Endothelial cell of umbilical vein (primary cell): ENCODE results near the gene DHRS9. TPM values are rescaled to one million over a fixed set of nuclear protein-coding genes. Genes with fewer than 3 reads are reported as not detected.

ENCODE experiments used
- BruUV-seq: library from RNA; stranded (reverse); fragments of 400-500 nt; replicated peaks from 2 replicates; lab custom pipeline; 2021; lab: Mats Ljungman, UMichigan
- CTCF ChIA-PET: fragments of 300-600, 350-600 bp; sonication (Branson Sonifier 250); formaldehyde crosslinking; loops from one replicate; lab custom pipeline; 2021; ENCODE audit warnings: antibody characterized with exemption, inconsistent platforms; lab: Charles Lee
- POLR2A ChIA-PET: fragments of 300-600, 350-600 bp; sonication (Branson Sonifier 250); formaldehyde crosslinking; loops from one replicate; lab custom pipeline; 2021; ENCODE audit warnings: antibody characterized with exemption, inconsistent platforms; lab: Charles Lee
- DNase-seq: peaks from one replicate; pipeline ENCODE4 v3.0.0-alpha.2; 2011; ENCODE audit warnings: low read depth, low spot score
- FAIRE-seq: peaks from 2 replicates; lab custom pipeline; 2011; peaks lifted over from hg19 to GRCh38; lab: Jason Lieb, UNC
- H2AFZ ChIP-seq: 2 replicates; pipeline ENCODE4 v1.6.0; 2012; ENCODE audit warnings: low read depth, low read length, control low read depth, inconsistent platforms
- H3K27ac ChIP-seq: 2 replicates; pipeline ENCODE4 v1.5.1; 2011; ENCODE audit warnings: low read depth, mild to moderate bottlenecking, control low read depth, low read length, moderate library complexity; ENCODE audit not compliant: insufficient read depth
- H3K27me3 ChIP-seq, 2 experiments: 2 replicates each; pipeline versions ENCODE4 v1.6.0 to v1.6.1; 2011; ENCODE audit warnings: low read length in 2 of 2, mixed read lengths in 1 of 2; ENCODE audit not compliant: control insufficient read depth in 2 of 2, insufficient read depth in 2 of 2
- H3K36me3 ChIP-seq, 2 experiments: 2 replicates in 1 of 2; 3 replicates in 1 of 2; pipeline ENCODE4 v1.5.1; 2011; ENCODE audit warnings: low read length in 2 of 2, mild to moderate bottlenecking in 1 of 2, moderate library complexity in 1 of 2; ENCODE audit not compliant: control insufficient read depth in 2 of 2, insufficient read depth in 2 of 2; ENCODE audit errors: extremely low read depth in 1 of 2
- H3K4me1 ChIP-seq: 3 replicates; pipeline ENCODE4 v1.5.1; 2011; ENCODE audit warnings: mild to moderate bottlenecking, low read length; ENCODE audit not compliant: control insufficient read depth, insufficient read depth; ENCODE audit errors: extremely low read depth
- H3K4me2 ChIP-seq: 2 replicates; pipeline ENCODE4 v1.6.1; 2011; ENCODE audit warnings: low read length, control low read depth, mixed read lengths; ENCODE audit not compliant: insufficient read depth
- H3K4me3 ChIP-seq, 3 experiments: fragments of 200-600 bp in 1 of 3; sonication (generic), shearing (Covaris generic) in 1 of 3; replicated peaks in 1 of 3; 2 replicates each; pipeline ENCODE4 v1.5.1; 2011 to 2016; ENCODE audit warnings: control low read depth in 3 of 3, low read length in 3 of 3, mild to moderate bottlenecking in 2 of 3, inconsistent platforms in 1 of 3, low read depth in 1 of 3, moderate library complexity in 1 of 3; ENCODE audit not compliant: insufficient read depth in 1 of 3
- H3K79me2 ChIP-seq: 2 replicates; pipeline ENCODE4 v1.6.0; 2012; ENCODE audit warnings: low read length, inconsistent platforms; ENCODE audit not compliant: control insufficient read depth, insufficient read depth
- H3K9ac ChIP-seq: replicated peaks from 2 replicates; pipeline ENCODE3; 2011; ENCODE audit warnings: low read length, control low read depth; ENCODE audit not compliant: insufficient read depth; ENCODE audit errors: extremely low read depth
- H3K9me1 ChIP-seq: replicated peaks from 3 replicates; pipeline ENCODE4 v1.6.0; 2011; ENCODE audit warnings: mild to moderate bottlenecking, low read length; ENCODE audit not compliant: control insufficient read depth, insufficient read depth; ENCODE audit errors: extremely low read depth
- H3K9me3 ChIP-seq: replicated peaks from 2 replicates; pipeline ENCODE4 v1.5.1; 2012; ENCODE audit warnings: low read length, inconsistent platforms; ENCODE audit not compliant: control insufficient read depth, insufficient read depth
- H4K20me1 ChIP-seq: replicated peaks from 2 replicates; pipeline ENCODE3; 2011; ENCODE audit warnings: mild to moderate bottlenecking, low read length; ENCODE audit not compliant: control insufficient read depth, insufficient read depth; ENCODE audit errors: extremely low read depth
- EZH2 ChIP-seq: IDR thresholded peaks from 2 replicates; pipeline ENCODE4 v1.6.1; 2012; ENCODE audit warnings: borderline replicate concordance, low read depth, mild to moderate bottlenecking, moderate library complexity, low read length, inconsistent platforms; ENCODE audit not compliant: severe bottlenecking
- FOS ChIP-seq: IDR thresholded peaks from 2 replicates; pipeline ENCODE4 v1.6.1; 2011; ENCODE audit warnings: mild to moderate bottlenecking, low read length, moderate library complexity, borderline replicate concordance; ENCODE audit not compliant: insufficient read depth
- GATA2 ChIP-seq: IDR thresholded peaks from 2 replicates; pipeline ENCODE4 v1.7.0; 2011; ENCODE audit warnings: low read depth, mild to moderate bottlenecking, moderate library complexity, mixed read lengths, low read length; ENCODE audit not compliant: insufficient read length, insufficient read depth
- JUN ChIP-seq: IDR thresholded peaks from 2 replicates; pipeline ENCODE4 v1.6.1; 2011; ENCODE audit warnings: borderline replicate concordance, low read depth; ENCODE audit not compliant: insufficient read length, insufficient read depth
- MYC ChIP-seq: IDR thresholded peaks from one replicate; pipeline ENCODE4 v1.6.1; 2011; ENCODE audit warnings: mild to moderate bottlenecking, low read depth, low read length
- POLR2A ChIP-seq: IDR thresholded peaks from 2 replicates; pipeline ENCODE4 v1.6.1; 2012; ENCODE audit warnings: low read depth, mild to moderate bottlenecking, control low read depth, low read length
- POLR2AphosphoS5 ChIP-seq: IDR thresholded peaks from 2 replicates; pipeline ENCODE4 v1.6.1; 2012; ENCODE audit warnings: low read depth, mild to moderate bottlenecking, control low read depth, low read length, moderate library complexity; ENCODE audit not compliant: insufficient read depth
- dilution Hi-C: fragments of 300-500 bp; cut with MboI; formaldehyde crosslinking; loops from one replicate; pipeline ENCODE4 v1.15.0; 2019; ENCODE audit warnings: low sequenced_read_pairs; ENCODE audit not compliant: extremely low pct_ligation_motif_present
- intact Hi-C: fragments of 100-400 bp; cut with micrococcal nuclease; formaldehyde crosslinking; loops from one replicate; pipeline ENCODE4 v1.10.0; 2022
- polyA plus RNA-seq, 4 experiments: library from polyadenylated mRNA; depleted of rRNA in 3 of 4; stranded (reverse) in 3 of 4; unstranded in 1 of 4; fragments of >200 nt; gene quantifications; 2 replicates each; pipeline versions ENCODE4 v1.2.1 to v1.2.3, GENCODE V29; 2011 to 2012; ENCODE audit warnings: missing spikeins in 1 of 4
- total RNA-seq: library from RNA; stranded (reverse); gene quantifications from 2 replicates; pipeline ENCODE4 v1.2.3, GENCODE V29; 2021
- TF ChIP-seq, protein P1 (sequence below): IDR thresholded peaks from 2 replicates; pipeline ENCODE4 v1.6.1; 2011; ENCODE audit not compliant: insufficient read depth, insufficient read length
- TF ChIP-seq, protein P2 (sequence below), 2 donors: IDR thresholded peaks; 1 replicate in 1 of 2; 2 replicates in 1 of 2; pipeline ENCODE4 v1.5.1; 2011; ENCODE audit warnings: low read length in 2 of 2, mild to moderate bottlenecking in 2 of 2, moderate library complexity in 2 of 2, control low read depth in 1 of 2, inconsistent platforms in 1 of 2, low read depth in 1 of 2; ENCODE audit not compliant: insufficient read depth in 1 of 2; ENCODE audit errors: extremely low read depth in 1 of 2

DHRS9 gene
- total and polyA plus RNA-seq, 2 donors (not counting 3 experiments of a cell fraction or from before 2014, with no cell fraction given): 0.40 TPM; not detected in 1

DNA sequence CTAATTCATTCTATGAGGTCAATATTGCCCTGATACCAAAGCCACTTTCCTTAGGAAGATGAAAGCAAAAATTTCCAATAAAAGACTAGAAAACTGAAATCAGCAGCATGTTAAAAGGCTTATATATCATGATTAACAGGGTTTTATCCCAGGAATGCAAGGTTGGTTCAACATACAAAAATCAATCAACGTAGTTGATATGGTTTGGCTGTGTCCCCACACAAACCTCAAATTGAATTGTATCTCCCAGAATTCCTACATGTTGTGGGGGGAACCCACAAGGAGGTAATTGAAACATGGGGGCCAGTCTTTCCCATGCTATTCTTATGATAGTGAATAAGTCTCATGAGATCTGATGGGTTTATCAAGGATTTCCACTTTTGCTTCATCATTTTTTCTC, 26.5 kb upstream of the DHRS9 start:
- Histone ChIP-seq H3K9me1 (no peaks in the 10 kb centered on the region), H3K79me2 (no peaks in the 10 kb centered on the region), H3K27me3 (no peaks in the 10 kb centered on the region), H3K4me1 (no peaks in the 10 kb centered on the region), H3K36me3 (no peaks in the 10 kb centered on the region), H4K20me1 (no peaks in the 10 kb centered on the region), H3K9ac (no peak overlapping the region), H3K9me3 (no peaks in the 10 kb centered on the region), H3K4me2 (no peak overlapping the region), H3K27ac (no peak overlapping the region), H2AFZ (no peak overlapping the region), H3K4me3 (no peak overlapping the region)
- ChIA-PET POLR2A (no interaction called here), CTCF (no interaction called here)
- intact Hi-C loops (no loop called here), dilution Hi-C loops (no loop called here)
- TF ChIP-seq, protein P1, sequence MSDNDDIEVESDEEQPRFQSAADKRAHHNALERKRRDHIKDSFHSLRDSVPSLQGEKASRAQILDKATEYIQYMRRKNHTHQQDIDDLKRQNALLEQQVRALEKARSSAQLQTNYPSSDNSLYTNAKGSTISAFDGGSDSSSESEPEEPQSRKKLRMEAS: no peak
- TF ChIP-seq JUN (no peak), MYC (no peak), POLR2A (no peak), FOS (no peak), GATA2 (no peak), EZH2 (no peak), POLR2AphosphoS5 (no peak)
- TF ChIP-seq, protein P2, sequence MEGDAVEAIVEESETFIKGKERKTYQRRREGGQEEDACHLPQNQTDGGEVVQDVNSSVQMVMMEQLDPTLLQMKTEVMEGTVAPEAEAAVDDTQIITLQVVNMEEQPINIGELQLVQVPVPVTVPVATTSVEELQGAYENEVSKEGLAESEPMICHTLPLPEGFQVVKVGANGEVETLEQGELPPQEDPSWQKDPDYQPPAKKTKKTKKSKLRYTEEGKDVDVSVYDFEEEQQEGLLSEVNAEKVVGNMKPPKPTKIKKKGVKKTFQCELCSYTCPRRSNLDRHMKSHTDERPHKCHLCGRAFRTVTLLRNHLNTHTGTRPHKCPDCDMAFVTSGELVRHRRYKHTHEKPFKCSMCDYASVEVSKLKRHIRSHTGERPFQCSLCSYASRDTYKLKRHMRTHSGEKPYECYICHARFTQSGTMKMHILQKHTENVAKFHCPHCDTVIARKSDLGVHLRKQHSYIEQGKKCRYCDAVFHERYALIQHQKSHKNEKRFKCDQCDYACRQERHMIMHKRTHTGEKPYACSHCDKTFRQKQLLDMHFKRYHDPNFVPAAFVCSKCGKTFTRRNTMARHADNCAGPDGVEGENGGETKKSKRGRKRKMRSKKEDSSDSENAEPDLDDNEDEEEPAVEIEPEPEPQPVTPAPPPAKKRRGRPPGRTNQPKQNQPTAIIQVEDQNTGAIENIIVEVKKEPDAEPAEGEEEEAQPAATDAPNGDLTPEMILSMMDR (IDR thresholded peaks at IDR 0.05; ENCODE audit: extremely low read depth in 1 of 2, insufficient read depth in 1 of 2, low read depth in 1 of 2, low read length in 2 of 2): no peak
- no TSS peak for BruUV-seq
- FAIRE-seq (no peak), DNase-seq (no peak)
